HepG2 (cell line): Measurements from ENCODE around the gene TMEM108.

Experiments
- KDM5B ChIP-seq: sonication (generic); formaldehyde crosslinking; IDR thresholded peaks from 2 replicates; pipeline ENCODE4 v1.4.0; 2020; ENCODE audit warnings: missing genetic modification reagents, mild to moderate bottlenecking, borderline replicate concordance
- KLF16 ChIP-seq, 2 experiments: sonication (generic) in 1 of 2; formaldehyde crosslinking in 1 of 2; IDR thresholded peaks; 2 replicates each; pipeline versions ENCODE4 v1.6.1 to v1.8.0; 2016 to 2023; ENCODE audit warnings: missing genetic modification reagents in 2 of 2, missing compliant biosample characterization in 1 of 2
- MEF2D ChIP-seq: sonication (generic); formaldehyde crosslinking; IDR thresholded peaks from 2 replicates; pipeline ENCODE4 v1.5.1; 2020; ENCODE audit warnings: mild to moderate bottlenecking, missing genetic modification reagents
- MTA3 ChIP-seq: sonication (generic); formaldehyde crosslinking; IDR thresholded peaks from 2 replicates; pipeline ENCODE4 v1.4.0; 2020; ENCODE audit warnings: missing genetic modification reagents
- RAD21 ChIP-seq: fragments of 450-650 bp; formaldehyde crosslinking; IDR thresholded peaks from 2 replicates; pipeline ENCODE4 v1.5.0; 2020; ENCODE audit warnings: mild to moderate bottlenecking
- SMARCC2 ChIP-seq: fragments of 450-650 bp; IDR thresholded peaks from 2 replicates; pipeline ENCODE4 v1.6.1; 2017; ENCODE audit warnings: antibody characterized with exemption, mild to moderate bottlenecking
- TAF1 ChIP-seq: sonication (generic); formaldehyde crosslinking; IDR thresholded peaks from 2 replicates; pipeline ENCODE4 v1.4.0; 2020; ENCODE audit warnings: missing genetic modification reagents
- ZC3H4 ChIP-seq: sonication (generic); formaldehyde crosslinking; IDR thresholded peaks from 2 replicates; pipeline ENCODE4 v1.4.0; 2020; ENCODE audit warnings: missing genetic modification reagents, borderline replicate concordance
- ZNF615 ChIP-seq: sonication (generic); formaldehyde crosslinking; IDR thresholded peaks from 2 replicates; pipeline ENCODE4 v1.5.0; 2020; ENCODE audit warnings: mild to moderate bottlenecking, missing genetic modification reagents, borderline replicate concordance
- ZNF639 ChIP-seq: conservative IDR thresholded peaks from 2 replicates; pipeline ENCODE4 v1.6.1; 2018; ENCODE audit warnings: missing genetic modification reagents
- TF ChIP-seq, protein P1 (sequence below): sonication (generic); formaldehyde crosslinking; IDR thresholded peaks from 2 replicates; pipeline ENCODE4 v1.4.0; 2020; ENCODE audit warnings: missing genetic modification reagents

GRCh38 chr3:133386876-133387275, 348.7 kb downstream of the TMEM108 start:
- no peak for TF ChIP-seq MEF2D (CRISPR knock-in tag)
- no peak for TF ChIP-seq SMARCC2
- no peak for TF ChIP-seq ZNF639 (CRISPR knock-in tag)
- TF ChIP-seq ZC3H4 (CRISPR knock-in tag), result no peak
- no peak for TF ChIP-seq ZNF615
- TF ChIP-seq, protein P1, sequence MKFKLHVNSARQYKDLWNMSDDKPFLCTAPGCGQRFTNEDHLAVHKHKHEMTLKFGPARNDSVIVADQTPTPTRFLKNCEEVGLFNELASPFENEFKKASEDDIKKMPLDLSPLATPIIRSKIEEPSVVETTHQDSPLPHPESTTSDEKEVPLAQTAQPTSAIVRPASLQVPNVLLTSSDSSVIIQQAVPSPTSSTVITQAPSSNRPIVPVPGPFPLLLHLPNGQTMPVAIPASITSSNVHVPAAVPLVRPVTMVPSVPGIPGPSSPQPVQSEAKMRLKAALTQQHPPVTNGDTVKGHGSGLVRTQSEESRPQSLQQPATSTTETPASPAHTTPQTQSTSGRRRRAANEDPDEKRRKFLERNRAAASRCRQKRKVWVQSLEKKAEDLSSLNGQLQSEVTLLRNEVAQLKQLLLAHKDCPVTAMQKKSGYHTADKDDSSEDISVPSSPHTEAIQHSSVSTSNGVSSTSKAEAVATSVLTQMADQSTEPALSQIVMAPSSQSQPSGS (CRISPR knock-in tag), result no peak
- TF ChIP-seq RAD21, result no peak
- TF ChIP-seq TAF1 (CRISPR knock-in tag), result no peak
- no peak for TF ChIP-seq KLF16 (CRISPR knock-in tag; IDR thresholded peaks at IDR 0.05)
- no peak for TF ChIP-seq KDM5B (CRISPR knock-in tag)
- TF ChIP-seq MTA3 (CRISPR knock-in tag), result no peak
